H9 (cell line): ENCODE data around the gene PIH1D2. TPM values are rescaled to one million over a fixed set of nuclear protein-coding genes. Genes with fewer than 3 reads are reported as not detected.

Experiments
- DNase-seq: peaks from one replicate; pipeline ENCODE4 v3.0.0-alpha.2; 2017
- H2AFZ ChIP-seq: one replicate; pipeline ENCODE4 v1.6.1; 2013; ENCODE audit warnings: mild to moderate bottlenecking, low read length, control low read depth, moderate library complexity
- H2AK5ac ChIP-seq: 2 replicates; pipeline ENCODE4 v1.6.1; 2013; ENCODE audit warnings: low read length, control low read depth, mixed read lengths; ENCODE audit not compliant: insufficient read length
- H2BK120ac ChIP-seq: one replicate; pipeline ENCODE4 v1.6.1; 2013; ENCODE audit warnings: low read depth, mild to moderate bottlenecking, low read length, control low read depth, inconsistent platforms; ENCODE audit not compliant: poor library complexity, severe bottlenecking
- H2BK12ac ChIP-seq: 2 replicates; pipeline ENCODE4 v1.6.1; 2013; ENCODE audit warnings: low read length, control low read depth, mixed read lengths, low read depth; ENCODE audit not compliant: insufficient read length
- H2BK15ac ChIP-seq: 2 replicates; pipeline ENCODE4 v1.6.1; 2013; ENCODE audit warnings: low read depth, low read length, control low read depth
- H2BK20ac ChIP-seq: one replicate; pipeline ENCODE4 v1.6.1; 2013; ENCODE audit warnings: low read depth, mild to moderate bottlenecking, low read length, control low read depth, inconsistent platforms; ENCODE audit not compliant: poor library complexity, severe bottlenecking
- H2BK5ac ChIP-seq: 2 replicates; pipeline ENCODE4 v1.6.1; 2013; ENCODE audit warnings: low read length, control low read depth, mixed read lengths; ENCODE audit not compliant: insufficient read length
- H3K14ac ChIP-seq: 2 replicates; pipeline ENCODE4 v1.6.1; 2013; ENCODE audit warnings: low read length, control low read depth; ENCODE audit not compliant: insufficient read depth
- H3K18ac ChIP-seq: 2 replicates; pipeline ENCODE4 v1.6.1; 2013; ENCODE audit warnings: low read depth, mild to moderate bottlenecking, mixed read lengths, low read length, control low read depth; ENCODE audit not compliant: insufficient read length
- H3K23ac ChIP-seq: 2 replicates; pipeline ENCODE4 v1.6.1; 2013; ENCODE audit warnings: low read length, control low read depth, mixed read lengths, low read depth; ENCODE audit not compliant: insufficient read length
- H3K23me2 ChIP-seq: 2 replicates; pipeline ENCODE4 v1.6.1; 2013; ENCODE audit warnings: low read depth, mild to moderate bottlenecking, mixed read lengths, low read length, control low read depth; ENCODE audit not compliant: insufficient read length, poor library complexity, severe bottlenecking
- H3K27ac ChIP-seq: 2 replicates; pipeline ENCODE4 v1.5.1; 2013; ENCODE audit warnings: low read length, control low read depth, mixed read lengths, low read depth; ENCODE audit not compliant: insufficient read length
- H3K27me3 ChIP-seq: 2 replicates; pipeline ENCODE4 v1.6.1; 2013; ENCODE audit warnings: low read length, control low read depth, inconsistent platforms; ENCODE audit not compliant: insufficient read depth
- H3K4ac ChIP-seq: 2 replicates; pipeline ENCODE4 v1.6.1; 2013; ENCODE audit warnings: low read depth, mild to moderate bottlenecking, control low read depth, inconsistent platforms, low read length, moderate library complexity
- H3K4me1 ChIP-seq: 2 replicates; pipeline ENCODE4 v1.6.1; 2013; ENCODE audit warnings: low read length, control low read depth, inconsistent platforms; ENCODE audit not compliant: insufficient read depth
- H3K4me2 ChIP-seq: 2 replicates; pipeline ENCODE4 v1.6.1; 2013; ENCODE audit warnings: low read length, control low read depth, mixed read lengths; ENCODE audit not compliant: insufficient read length, insufficient read depth
- H3K56ac ChIP-seq: 2 replicates; pipeline ENCODE4 v1.6.1; 2013; ENCODE audit warnings: low read depth, mild to moderate bottlenecking, mixed read lengths, low read length, control low read depth; ENCODE audit not compliant: insufficient read length
- H3K79me1 ChIP-seq: 2 replicates; pipeline ENCODE4 v1.6.1; 2013; ENCODE audit warnings: low read depth, mild to moderate bottlenecking, moderate library complexity, low read length, control low read depth, inconsistent platforms; ENCODE audit not compliant: insufficient read depth, poor library complexity, severe bottlenecking
- H3K79me2 ChIP-seq: 2 replicates; pipeline ENCODE4 v1.6.1; 2013; ENCODE audit warnings: low read length, control low read depth, inconsistent platforms; ENCODE audit not compliant: insufficient read depth
- H3K9ac ChIP-seq: 2 replicates; pipeline ENCODE4 v1.6.1; 2013; ENCODE audit warnings: low read length, control low read depth, mixed read lengths; ENCODE audit not compliant: insufficient read length; ENCODE audit errors: extremely low read depth
- H3K9me3 ChIP-seq: one replicate; pipeline ENCODE4 v1.6.1; 2013; ENCODE audit warnings: low read depth, low read length, inconsistent platforms; ENCODE audit not compliant: control insufficient read depth
- H3T11ph ChIP-seq: one replicate; pipeline ENCODE4 v1.6.1; 2013; ENCODE audit warnings: mild to moderate bottlenecking, low read length, control low read depth, inconsistent platforms
- H4K20me1 ChIP-seq: one replicate; pipeline ENCODE4 v1.6.1; 2013; ENCODE audit not compliant: control insufficient read depth, insufficient read length, insufficient read depth
- H4K5ac ChIP-seq: 2 replicates; pipeline ENCODE4 v1.6.1; 2013; ENCODE audit warnings: low read depth, mild to moderate bottlenecking, mixed read lengths, low read length, control low read depth; ENCODE audit not compliant: insufficient read length
- H4K8ac ChIP-seq: replicated peaks from 2 replicates; pipeline ENCODE4 v1.6.1; 2013; ENCODE audit warnings: low read length, control low read depth, mixed read lengths, low read depth; ENCODE audit not compliant: insufficient read length
- H4K91ac ChIP-seq: 2 replicates; pipeline ENCODE4 v1.6.1; 2013; ENCODE audit warnings: low read depth, mild to moderate bottlenecking, moderate library complexity, mixed read lengths, low read length, control low read depth; ENCODE audit not compliant: insufficient read length
- H3K27ac Mint-ChIP-seq, 3 experiments: 2 replicates in 2 of 3; 3 replicates in 1 of 3; pipeline ENCODE4 v1.8.0; 2020 to 2021; ENCODE audit warnings: mixed read lengths in 3 of 3, mild to moderate bottlenecking in 1 of 3, moderate library complexity in 1 of 3
- H3K27me3 Mint-ChIP-seq: 2 replicates; pipeline ENCODE4 v1.8.0; 2021; ENCODE audit warnings: low read depth, mild to moderate bottlenecking, moderate library complexity, mixed read lengths
- H3K36me3 Mint-ChIP-seq, 3 experiments: 2 replicates in 2 of 3; 3 replicates in 1 of 3; pipeline ENCODE4 v1.8.0; 2020 to 2021; ENCODE audit warnings: low read depth in 3 of 3, mixed read lengths in 3 of 3; ENCODE audit not compliant: insufficient read depth in 1 of 3
- H3K4me1 Mint-ChIP-seq, 2 experiments: 2 replicates each; pipeline ENCODE4 v1.8.0; 2020; ENCODE audit warnings: mixed read lengths in 2 of 2
- H3K4me3 Mint-ChIP-seq, 2 experiments: 2 replicates in 1 of 2; 3 replicates in 1 of 2; pipeline ENCODE4 v1.8.0; 2020 to 2021; ENCODE audit warnings: mild to moderate bottlenecking in 2 of 2, mixed read lengths in 2 of 2, moderate library complexity in 1 of 2
- H3K9me3 Mint-ChIP-seq, 2 experiments: 2 replicates in 1 of 2; 3 replicates in 1 of 2; pipeline ENCODE4 v1.8.0; 2020; ENCODE audit warnings: mild to moderate bottlenecking in 2 of 2, mixed read lengths in 2 of 2, moderate library complexity in 1 of 2
- CTCF ChIP-seq: fragments of 200-600 bp; sonication (generic); conservative IDR thresholded peaks from 3 replicates; pipeline ENCODE4 v1.8.0; 2021; ENCODE audit warnings: antibody characterized with exemption, mild to moderate bottlenecking
- WGBS: extraction: QIAGEN DNeasy Blood & Tissue Kit; methylation state at CpG from one replicate; pipeline ENCODE4 v1.1.7; 2013; ENCODE audit warnings: missing lambda C conversion rate, low lambda C conversion rate, mixed read lengths; ENCODE audit not compliant: insufficient read length; ENCODE audit errors: extremely low coverage; 5-methylcytosine and 5-hydroxymethylcytosine counted together
- total RNA-seq: library from RNA; stranded (reverse); gene quantifications from 2 replicates; pipeline ENCODE4 v1.2.1, GENCODE V29; 2021

PIH1D2 gene
- total RNA-seq, 1 experiment from 2014 or later, result 1.1 TPM

- no peak for DNase-seq
- Histone ChIP-seq H2BK12ac (no peak overlapping the region), H4K91ac (no peak overlapping the region), H2AK5ac (no peak overlapping the region), H2AFZ (no peak overlapping the region), H2BK5ac (no peak overlapping the region), H4K20me1 (no peaks in the 10 kb centered on the region), H3K18ac (no peak overlapping the region), H2BK120ac (no peak overlapping the region), H2BK15ac (no peak overlapping the region), H3K9ac (no peak overlapping the region), H3K4ac (no peak overlapping the region), H3K14ac (no peak overlapping the region), H3K27ac (no peak overlapping the region), H3K79me1 (no peaks in the 10 kb centered on the region), H3K79me2 (no peaks in the 10 kb centered on the region), H4K5ac (no peak overlapping the region), H3T11ph (no peak overlapping the region), H3K23me2 (no peaks in the 10 kb centered on the region), H3K9me3 (no peaks in the 10 kb centered on the region), H3K56ac (no peak overlapping the region), H3K4me1 (no peaks in the 10 kb centered on the region), H4K8ac (no peak overlapping the region), H3K23ac (no peak overlapping the region), H3K4me2 (no peak overlapping the region), H2BK20ac (no peak overlapping the region), H3K27me3 (no peaks in the 10 kb centered on the region)
- peak; percentile 77 for TF ChIP-seq CTCF
- no CpG with 5 or more reads among the region's 6 CpGs for WGBS
- Mint-ChIP-seq H3K36me3 (no peaks in the 10 kb centered on the region), H3K4me1 (no peaks in the 10 kb centered on the region), H3K4me3 (no peak overlapping the region), H3K9me3 (no peaks in the 10 kb centered on the region), H3K27me3 (peaks cover 1% of the 10 kb centered on the region; the same call in 1 of the 2 replicates), H3K27ac (no peak overlapping the region)
Observed at GRCh38 chr11:112113539-112114457, 40.0 kb upstream of the PIH1D2 start.
